Thyroid gland (tissue), 4 donors: ENCODE data around the gene ZNF814.

Experiments used
- CTCF ChIP-seq, 6 experiments: fragments of 200-600 bp in 3 of 6; fragments of 450-650 bp in 3 of 6; sonication (generic) in 3 of 6; IDR thresholded peaks; one replicate each; pipeline ENCODE4 v1.5.1; 2016 to 2019; ENCODE audit warnings: antibody characterized with exemption in 6 of 6, mild to moderate bottlenecking in 2 of 6, inconsistent platforms in 1 of 6, moderate library complexity in 1 of 6
- POLR2A ChIP-seq, 2 donors: fragments of 450-650 bp; IDR thresholded peaks; one replicate each; pipeline ENCODE4 v1.6.1; 2017; ENCODE audit warnings: antibody characterized with exemption in 2 of 2, mild to moderate bottlenecking in 2 of 2, moderate library complexity in 1 of 2

DNA sequence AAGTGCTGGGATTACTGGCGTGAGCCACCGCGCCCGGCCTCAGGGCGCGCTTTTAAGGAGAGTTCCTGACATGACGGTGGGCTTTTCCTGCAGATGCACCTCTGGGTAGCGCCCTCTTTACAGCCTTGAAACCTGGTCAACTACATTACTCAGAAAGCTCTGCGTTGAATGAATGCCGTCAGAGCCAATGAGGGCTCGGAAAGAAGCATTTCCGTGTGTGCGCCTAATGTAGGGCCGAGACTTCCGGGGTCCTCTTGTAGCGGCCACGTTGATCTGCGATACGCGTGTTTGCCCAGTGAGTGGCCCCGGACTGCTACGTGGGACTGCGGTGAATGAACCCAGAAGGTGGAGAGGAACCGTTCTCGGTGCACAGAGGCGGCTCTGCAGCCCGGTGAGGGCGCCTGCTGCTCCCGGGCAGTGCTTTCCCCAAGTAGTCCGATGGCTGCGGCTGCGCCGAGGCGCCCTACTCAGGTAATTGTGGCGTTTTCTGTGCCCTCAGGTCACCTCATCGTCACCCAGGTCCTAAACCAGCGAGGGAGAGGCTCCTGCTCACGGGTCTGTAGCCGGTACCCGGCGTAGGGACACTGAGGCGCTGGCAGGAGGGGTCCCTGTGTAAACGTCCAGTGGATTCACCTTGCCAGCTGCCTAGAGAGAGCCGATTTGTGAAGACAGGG, 69.2 kb downstream of the ZNF814 start:
- no peak for TF ChIP-seq CTCF (IDR thresholded peaks at IDR 0.05)
- TF ChIP-seq POLR2A (IDR thresholded peaks at IDR 0.05) = peak in 1 of 2 donors; percentile 60
